Measurements from ENCODE around the gene DNER. TPM values are rescaled to one million over a fixed set of nuclear protein-coding genes. Genes with fewer than 3 reads are reported as not detected.

The DNER gene
- total and polyA plus RNA-seq, 2 of the 13 experiments (the other 11 are each of a cell fraction or from before 2014, with no cell fraction given) = not detected

DNA sequence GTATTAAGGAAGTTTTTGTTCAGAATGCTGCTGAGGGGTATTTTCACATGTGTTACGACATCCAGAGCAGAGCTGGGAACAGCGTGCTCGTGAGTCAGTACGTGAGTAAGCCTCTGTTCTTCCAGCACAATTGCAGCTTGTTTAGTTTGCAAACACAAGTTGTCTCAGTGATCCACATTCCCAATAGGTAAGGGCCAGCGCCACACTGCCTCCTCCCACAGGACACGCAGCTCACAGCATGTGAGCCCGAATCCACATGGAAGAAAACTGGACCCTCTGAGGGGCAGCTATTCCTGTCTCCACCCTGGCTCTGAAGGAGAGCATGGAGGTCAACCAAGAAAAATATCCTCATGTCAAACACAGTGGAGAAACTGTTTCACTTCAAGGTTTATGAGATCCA, 269.3 kb downstream of the DNER start (continued):
- TF ChIP-seq HMGXB4 (CRISPR knock-in tag; IDR thresholded peaks at IDR 0.05; ENCODE audit: borderline replicate concordance in 1 of 2, low read depth in 1 of 2) (0 out of 4 replicates have a peak, but pooled peaks of 1 of the 2 experiments have one; percentile 36), ZIK1 (CRISPR knock-in tag; IDR thresholded peaks at IDR 0.05; ENCODE audit: borderline replicate concordance, low read depth) (no peak), ZNF292 (CRISPR knock-in tag; IDR thresholded peaks at IDR 0.05; ENCODE audit: borderline replicate concordance, low read depth) (peak; percentile 64; the same call in 1 of the 2 replicates), SOX6 (IDR thresholded peaks at IDR 0.05) (no peak), SOX6 (CRISPR knock-in tag; IDR thresholded peaks at IDR 0.05) (peak; percentile 83), NCOA2 (CRISPR knock-in tag; IDR thresholded peaks at IDR 0.05) (no peak), SSRP1 (CRISPR knock-in tag; IDR thresholded peaks at IDR 0.05) (peak; percentile 41; the same call in 1 of the 2 replicates), FOSL1 (CRISPR knock-in tag; IDR thresholded peaks at IDR 0.05; ENCODE audit: borderline replicate concordance) (peak; percentile 30; the same call in 1 of the 2 replicates), ZBTB33 (CRISPR knock-in tag; IDR thresholded peaks at IDR 0.05) (0 out of 2 replicates have a peak, but pooled peaks have one; percentile 20), ZFP91 (CRISPR knock-in tag; IDR thresholded peaks at IDR 0.05; ENCODE audit: borderline replicate concordance) (no peak), FOXP4 (CRISPR knock-in tag; IDR thresholded peaks at IDR 0.05) (peak; percentile 39; the same call in 1 of the 2 replicates), EP300 (IDR thresholded peaks at IDR 0.05; ENCODE audit: low read depth in 2 of 2, low read length in 2 of 2) (peak in 1 of 2 experiments; percentile 26; a peak in 1 of 4 replicates), EP300 (CRISPR knock-in tag; IDR thresholded peaks at IDR 0.05; ENCODE audit: borderline replicate concordance) (no peak; the same call in 1 of the 2 replicates), ZBTB1 (CRISPR knock-in tag; IDR thresholded peaks at IDR 0.05; ENCODE audit: borderline replicate concordance) (no peak), ATF1 (CRISPR knock-in tag; IDR thresholded peaks at IDR 0.05) (no peak), ZNF331 (CRISPR knock-in tag; IDR thresholded peaks at IDR 0.05) (peak; percentile 31; the same call in 1 of the 2 replicates), NFYC (CRISPR knock-in tag; IDR thresholded peaks at IDR 0.05) (no peak), ZNF33A (CRISPR knock-in tag; IDR thresholded peaks at IDR 0.05; ENCODE audit: borderline replicate concordance) (no peak)
- TF ChIP-seq, protein P1, sequence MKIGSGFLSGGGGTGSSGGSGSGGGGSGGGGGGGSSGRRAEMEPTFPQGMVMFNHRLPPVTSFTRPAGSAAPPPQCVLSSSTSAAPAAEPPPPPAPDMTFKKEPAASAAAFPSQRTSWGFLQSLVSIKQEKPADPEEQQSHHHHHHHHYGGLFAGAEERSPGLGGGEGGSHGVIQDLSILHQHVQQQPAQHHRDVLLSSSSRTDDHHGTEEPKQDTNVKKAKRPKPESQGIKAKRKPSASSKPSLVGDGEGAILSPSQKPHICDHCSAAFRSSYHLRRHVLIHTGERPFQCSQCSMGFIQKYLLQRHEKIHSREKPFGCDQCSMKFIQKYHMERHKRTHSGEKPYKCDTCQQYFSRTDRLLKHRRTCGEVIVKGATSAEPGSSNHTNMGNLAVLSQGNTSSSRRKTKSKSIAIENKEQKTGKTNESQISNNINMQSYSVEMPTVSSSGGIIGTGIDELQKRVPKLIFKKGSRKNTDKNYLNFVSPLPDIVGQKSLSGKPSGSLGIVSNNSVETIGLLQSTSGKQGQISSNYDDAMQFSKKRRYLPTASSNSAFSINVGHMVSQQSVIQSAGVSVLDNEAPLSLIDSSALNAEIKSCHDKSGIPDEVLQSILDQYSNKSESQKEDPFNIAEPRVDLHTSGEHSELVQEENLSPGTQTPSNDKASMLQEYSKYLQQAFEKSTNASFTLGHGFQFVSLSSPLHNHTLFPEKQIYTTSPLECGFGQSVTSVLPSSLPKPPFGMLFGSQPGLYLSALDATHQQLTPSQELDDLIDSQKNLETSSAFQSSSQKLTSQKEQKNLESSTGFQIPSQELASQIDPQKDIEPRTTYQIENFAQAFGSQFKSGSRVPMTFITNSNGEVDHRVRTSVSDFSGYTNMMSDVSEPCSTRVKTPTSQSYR (CRISPR knock-in tag; IDR thresholded peaks at IDR 0.05; ENCODE audit: borderline replicate concordance) = 0 out of 2 replicates have a peak, but pooled peaks have one; percentile 21

All from HepG2 (cell line).